ENCODE results near the gene TENT4A. TPM values are rescaled to one million over a fixed set of nuclear protein-coding genes. Genes with fewer than 3 reads are reported as not detected.

The TENT4A gene
- total and polyA plus RNA-seq, 12 donors: 4.2 to 13.7 (median 11.3) TPM

GRCh38 chr5:6681682-6682081 lies 31.6 kb upstream of the TENT4A start:
- ATAC-seq (no peak), DNase-seq (no peak)
- intact Hi-C loops (cut with DNase I): no loop called here
- TF ChIP-seq CTCF (IDR thresholded peaks at IDR 0.05): no peak
- Histone ChIP-seq H3K27ac (no peak overlapping the region), H3K4me1 (peaks cover 0 to 3% (median 0%) of the 10 kb centered on the region in 9 donors), H3K27me3 (peaks cover 0 to 19% (median 0%) of the 10 kb centered on the region in 7 donors), H3K4me3 (no peak overlapping the region), H3K9me3 (no peaks in the 10 kb centered on the region), H3K36me3 (no peaks in the 10 kb centered on the region)
- 48 to 53% methylated on average over 2 of the region's 2 CpGs for WGBS, 2 donors

- H3K27ac ChIP-seq: no peak overlapping the region
- H3K27me3 ChIP-seq: peaks cover 0 to 25% (median 0%) of the 10 kb centered on the region in 7 donors
- H3K4me1 ChIP-seq: peaks cover 0 to 8% (median 0%) of the 10 kb centered on the region in 9 donors
- H3K36me3 ChIP-seq: no peaks in the 10 kb centered on the region
- DNase-seq (no peak), ATAC-seq (no peak)
- TF ChIP-seq CTCF (IDR thresholded peaks at IDR 0.05): no peak
- intact Hi-C loops (cut with DNase I): no loop called here
- H3K9me3 ChIP-seq: no peaks in the 10 kb centered on the region
- no peak overlapping the region for H3K4me3 ChIP-seq
- 41 to 61% methylated on average over 11 of the region's 11 CpGs for WGBS, 2 donors
These were observed 31.0 kb upstream of the TENT4A start for GRCh38 chr5:6682239-6682638.

GRCh38 chr5:6683241-6683640 lies 30.0 kb upstream of the TENT4A start:
- peaks cover 0 to 9% (median 0%) of the 10 kb centered on the region in 9 donors for H3K4me1 ChIP-seq
- intact Hi-C loops (cut with DNase I): no loop called here
- H3K27me3 ChIP-seq: peaks cover 0 to 29% (median 0%) of the 10 kb centered on the region in 7 donors
- TF ChIP-seq CTCF (IDR thresholded peaks at IDR 0.05): no peak
- DNase-seq (no peak), ATAC-seq (no peak)
- no peak overlapping the region for H3K27ac ChIP-seq
- 80 to 89% methylated on average over 8 of the region's 8 CpGs for WGBS, 2 donors
- no peaks in the 10 kb centered on the region for H3K36me3 ChIP-seq
- H3K4me3 ChIP-seq: no peak overlapping the region
- H3K9me3 ChIP-seq: no peaks in the 10 kb centered on the region

- DNase-seq (no peak), ATAC-seq (no peak)
- peaks cover 0 to 29% (median 0%) of the 10 kb centered on the region in 7 donors for H3K27me3 ChIP-seq
- TF ChIP-seq CTCF (IDR thresholded peaks at IDR 0.05): no peak
- no peaks in the 10 kb centered on the region for H3K9me3 ChIP-seq
- H3K4me1 ChIP-seq: peaks cover 0 to 9% (median 0%) of the 10 kb centered on the region in 9 donors
- H3K4me3 ChIP-seq: no peak overlapping the region
- intact Hi-C loops (cut with DNase I): no loop called here
- WGBS, 2 donors: 77 to 81% methylated on average over 4 of the region's 4 CpGs
- H3K27ac ChIP-seq: no peak overlapping the region
- no peaks in the 10 kb centered on the region for H3K36me3 ChIP-seq
These were observed 29.2 kb upstream of the TENT4A start for GRCh38 chr5:6684075-6684474.

All from heart right ventricle (tissue), 16 donors.